Stimulated activated CD8-positive, alpha-beta memory T cell treated with anti-CD3 and anti-CD28 coated beads, Interleukin-15, amount 100 ng/mL, for 24 hours (primary cell): ENCODE results near the gene NEK6.

Experiments used
- DNase-seq: peaks from one replicate; pipeline ENCODE4 v3.0.0-alpha.2; 2020; ENCODE audit warnings: low read depth

NEK6 gene

DNA sequence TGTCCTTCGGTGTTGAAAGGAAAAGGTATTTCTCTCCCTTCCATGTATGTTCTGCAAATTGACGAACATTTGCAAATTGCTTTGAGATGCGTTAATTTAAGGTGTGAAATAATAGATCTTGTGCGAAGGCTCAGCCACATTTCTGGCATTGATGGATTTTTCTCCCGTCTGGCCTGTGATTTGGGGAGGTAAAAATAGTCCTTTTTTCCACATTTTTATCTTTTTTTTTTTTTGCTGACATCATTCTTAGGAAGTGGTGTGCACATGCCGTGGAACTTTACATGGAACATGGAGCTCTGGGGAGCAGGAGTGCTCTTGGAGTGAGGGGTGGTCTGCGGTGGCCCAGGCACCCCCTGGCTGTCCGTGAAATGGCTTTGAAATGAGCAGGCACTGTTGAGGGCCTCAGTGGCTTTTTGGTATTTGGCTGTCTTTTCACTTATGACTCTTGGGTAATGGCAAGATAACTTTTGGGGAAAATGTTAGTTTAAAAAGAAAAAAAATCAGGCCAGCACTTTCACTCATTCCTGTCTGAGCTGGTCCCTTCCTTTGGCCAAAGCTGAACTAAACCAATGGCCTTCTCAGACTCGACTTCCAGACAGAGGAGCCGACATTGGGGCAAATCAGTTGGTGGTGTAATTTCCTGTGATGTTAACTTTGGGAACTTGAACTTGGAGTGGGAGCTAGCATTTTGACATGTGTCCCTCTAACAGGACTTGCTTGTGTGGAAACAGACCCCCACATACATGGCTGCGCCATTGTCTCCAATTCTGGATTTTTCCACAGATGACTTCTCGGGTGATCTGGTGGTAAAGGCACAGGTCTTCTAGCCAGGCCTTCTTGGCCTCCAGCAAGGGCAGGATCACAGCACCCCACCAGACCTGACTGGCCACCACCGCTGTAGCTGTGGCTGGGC is 4.2 kb downstream of the NEK6 start:
- no peak for DNase-seq

DNA sequence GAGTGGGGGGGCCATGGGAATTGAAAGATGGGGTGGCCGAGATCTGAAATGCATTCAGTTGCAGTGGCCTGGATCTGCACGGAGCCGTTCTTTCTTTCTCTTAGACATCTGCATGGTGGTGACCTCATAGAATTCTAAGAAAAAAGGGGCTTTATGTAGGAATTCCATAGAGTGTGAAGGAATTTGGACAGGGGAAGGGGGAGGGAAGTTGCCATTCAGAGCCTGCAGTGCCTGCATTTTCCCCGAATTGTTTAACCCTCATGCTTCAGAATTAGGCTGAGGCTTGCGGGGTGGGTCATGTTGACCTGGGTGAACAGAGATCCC is 4.9 kb downstream of the NEK6 start:
- DNase-seq, result no peak

DNA sequence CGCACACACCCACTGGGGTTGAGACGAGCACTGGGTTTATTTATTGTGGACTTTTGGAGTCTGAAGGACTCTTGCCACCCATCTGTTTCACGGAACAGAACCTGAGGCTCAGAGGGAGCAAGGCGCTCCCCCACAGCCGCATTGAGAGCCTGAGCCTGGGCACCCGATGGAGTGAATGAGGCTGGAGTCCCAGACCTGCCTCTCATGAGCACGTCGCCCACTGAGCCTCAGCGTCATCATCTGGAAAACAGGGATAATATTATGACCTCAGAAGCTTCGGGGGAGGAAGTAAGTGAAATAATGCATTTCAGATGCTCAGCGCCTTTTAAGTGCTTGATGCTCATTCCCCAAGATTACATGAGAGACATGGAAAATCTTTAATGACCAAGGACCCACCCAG is 5.5 kb downstream of the NEK6 start:
- no peak for DNase-seq

DNA sequence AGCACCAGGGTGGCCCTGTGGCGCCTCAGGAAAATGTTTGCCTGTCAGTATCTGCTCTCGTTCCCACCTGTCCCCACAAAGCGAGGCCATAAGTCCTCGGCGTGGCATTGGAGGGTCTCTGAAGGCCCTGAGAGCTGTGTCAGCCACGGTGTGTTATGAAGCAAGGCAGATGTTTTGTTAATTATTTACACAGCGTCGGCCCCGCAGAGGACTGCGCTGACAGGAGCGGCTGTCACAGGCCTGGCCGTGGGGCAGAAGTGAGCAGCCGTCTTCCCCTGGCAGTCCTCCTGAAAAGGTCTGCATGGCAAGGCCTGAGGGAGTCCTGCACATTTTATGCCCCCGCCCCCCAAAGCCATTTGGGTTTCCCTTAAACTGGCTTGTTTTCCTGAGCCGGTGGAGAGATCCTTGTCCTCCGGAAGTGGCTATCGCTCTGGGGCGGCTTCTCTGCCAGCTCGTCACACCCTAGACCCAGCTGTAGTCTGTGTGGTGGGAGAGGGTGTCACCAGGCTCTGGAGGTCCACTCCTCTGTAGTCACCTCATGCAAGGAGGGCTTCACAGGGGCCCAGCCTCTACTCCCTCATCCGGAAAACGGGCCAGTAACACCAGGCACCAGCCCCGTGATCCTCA is 6.2 kb downstream of the NEK6 start:
- no peak for DNase-seq

DNA sequence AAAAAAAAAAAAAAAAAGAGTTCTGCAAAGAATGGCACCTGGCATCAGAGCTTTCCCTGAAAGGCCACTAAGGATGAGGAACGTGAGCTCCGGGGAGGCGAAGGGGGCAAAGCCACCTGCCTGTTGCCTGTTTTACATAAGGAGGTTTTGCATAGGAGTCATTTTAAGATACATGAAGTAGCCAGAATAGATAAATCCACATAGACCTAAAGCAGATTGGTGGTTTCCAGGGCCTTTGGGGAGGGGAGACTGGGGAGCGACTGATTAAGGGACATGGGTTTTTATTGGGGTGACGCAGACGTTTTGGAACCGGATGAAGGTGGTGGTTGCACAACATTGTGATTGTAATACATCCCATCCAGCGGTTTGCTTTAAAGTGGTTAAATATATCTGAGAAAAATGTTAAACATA is 7.1 kb downstream of the NEK6 start:
- DNase-seq, result no peak

DNA sequence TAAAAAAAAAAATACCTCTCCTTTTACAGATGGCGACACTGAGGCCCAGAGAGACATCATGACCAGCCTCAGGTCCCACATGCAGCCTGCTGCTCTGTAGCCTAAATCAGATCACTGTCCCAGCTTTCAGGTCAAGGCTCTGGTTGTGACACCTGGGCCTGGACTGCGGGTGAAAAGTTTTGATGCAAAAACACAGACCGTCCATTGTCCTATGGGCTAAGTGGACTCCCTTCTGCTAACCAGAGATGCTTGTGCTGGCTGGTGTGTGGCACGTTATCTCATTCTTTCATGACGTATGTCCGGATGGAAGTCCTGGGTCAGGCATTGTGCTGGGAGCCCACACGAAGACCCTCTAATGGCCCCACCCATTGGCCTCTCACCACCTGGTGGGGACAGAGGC is 7.8 kb downstream of the NEK6 start:
- DNase-seq, result no peak

DNA sequence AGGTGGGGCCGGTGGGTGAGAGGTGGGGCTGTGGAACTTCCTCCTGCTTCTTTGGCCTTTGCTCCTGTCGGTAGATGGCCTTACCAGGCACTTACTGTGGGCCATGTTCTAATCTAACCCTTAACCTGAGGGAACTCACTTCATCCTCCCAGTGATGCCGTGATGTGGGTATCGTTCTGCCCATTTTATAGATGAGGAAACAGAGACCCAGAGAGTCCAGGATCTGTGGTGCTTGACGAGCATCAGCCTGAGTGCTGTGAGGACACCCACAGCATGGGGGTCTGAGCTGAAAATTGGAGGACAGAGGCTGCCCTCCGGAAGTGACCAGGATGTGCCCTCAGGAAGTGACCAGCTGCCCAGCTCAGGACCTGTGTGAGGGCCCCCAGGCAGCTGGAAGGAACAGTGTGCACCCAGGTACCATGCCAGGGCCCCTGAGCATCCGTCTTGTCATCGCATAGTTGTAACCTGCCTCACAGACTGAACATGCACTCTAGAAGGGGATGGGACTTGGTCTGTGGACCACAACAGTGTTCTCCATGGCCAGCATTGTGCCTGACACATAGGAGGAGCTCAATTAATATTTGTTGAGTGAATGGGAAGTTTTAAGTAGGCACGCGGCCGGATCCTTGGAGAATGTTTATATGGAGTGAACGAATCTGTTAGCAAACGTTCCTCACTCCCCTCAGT is 8.5 kb downstream of the NEK6 start:
- no peak for DNase-seq

DNA sequence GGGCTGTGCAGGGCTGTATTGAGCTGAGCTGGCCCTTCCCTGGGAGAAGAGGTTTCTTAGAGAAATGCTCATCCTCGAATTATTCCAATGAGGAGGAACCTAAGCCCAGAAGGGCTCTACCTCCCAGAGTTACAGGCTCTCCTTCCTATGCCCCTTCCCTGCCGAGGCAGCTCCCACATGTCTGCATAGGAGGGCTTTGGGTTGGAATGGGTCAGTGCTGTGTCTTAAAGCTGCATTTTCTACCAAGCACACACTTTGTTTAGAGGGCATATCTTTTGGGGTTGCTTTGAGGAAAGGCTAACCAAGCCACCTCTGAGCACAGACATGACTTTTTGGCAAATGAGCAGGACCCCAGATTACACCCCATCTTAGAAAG is 9.1 kb downstream of the NEK6 start:
- DNase-seq, result no peak

DNA sequence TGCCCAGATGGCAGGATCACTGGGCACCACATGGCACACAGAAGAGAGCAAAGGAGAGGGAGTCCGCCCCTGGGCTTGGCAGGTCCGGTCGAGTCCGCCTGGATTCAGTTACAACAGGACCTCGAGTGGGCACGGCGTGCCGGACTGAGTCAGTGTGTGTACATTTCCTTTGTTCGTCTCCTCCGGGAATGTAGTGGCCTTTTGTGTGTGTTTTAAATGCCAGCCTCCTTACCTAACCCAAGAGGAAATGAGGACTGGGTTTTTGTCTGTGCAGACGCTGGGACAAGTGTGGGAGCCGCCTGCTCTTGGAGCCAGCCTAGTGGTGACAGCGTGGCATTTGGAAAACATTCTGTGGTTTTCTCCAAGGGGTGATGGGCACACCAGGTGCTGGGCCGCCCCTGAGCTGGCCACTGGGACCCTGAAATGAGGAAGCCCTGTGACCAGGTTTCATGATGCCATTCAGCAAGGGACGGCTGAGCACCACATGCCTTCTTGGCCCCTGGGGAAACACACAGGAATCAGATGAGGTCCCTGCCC is 9.6 kb downstream of the NEK6 start:
- DNase-seq, result no peak

DNA sequence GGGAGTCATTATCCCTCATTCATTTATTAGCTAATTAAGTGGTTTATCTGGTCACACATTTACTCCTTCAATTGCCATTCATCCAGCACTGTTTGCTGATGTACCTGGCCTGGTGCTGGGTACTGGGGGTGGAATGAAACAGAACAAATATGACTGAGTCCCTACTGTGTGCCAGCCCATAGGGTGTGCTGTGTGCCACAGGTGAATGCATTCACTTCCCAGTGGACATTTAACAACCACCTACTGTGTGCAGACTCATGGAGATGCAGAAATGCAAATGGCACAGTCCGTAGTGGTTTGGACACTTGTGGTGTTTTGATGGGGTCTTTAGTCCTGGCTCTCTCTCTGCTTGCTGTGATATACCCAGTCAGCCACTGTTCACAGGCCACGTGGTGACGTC is 10.5 kb downstream of the NEK6 start:
- no peak for DNase-seq

DNA sequence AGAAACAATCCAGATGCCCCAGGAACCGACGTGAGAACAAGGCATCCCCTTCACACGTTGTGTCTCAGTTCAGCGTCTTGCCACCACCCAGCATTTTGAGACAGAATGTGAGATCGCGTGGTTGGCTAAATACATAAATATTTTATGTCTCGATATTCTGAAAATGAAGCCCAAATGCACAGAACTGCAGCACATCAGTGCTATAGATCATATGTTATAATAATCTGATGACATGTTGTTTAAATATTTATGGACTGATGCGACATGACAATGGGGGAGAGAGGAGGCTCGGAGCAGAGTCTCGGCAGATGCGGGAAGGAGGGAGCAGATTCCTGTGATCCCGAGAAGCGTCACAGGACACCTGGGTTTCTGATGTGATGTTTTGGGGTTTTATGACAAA is 10.9 kb downstream of the NEK6 start:
- DNase-seq, result no peak

DNA sequence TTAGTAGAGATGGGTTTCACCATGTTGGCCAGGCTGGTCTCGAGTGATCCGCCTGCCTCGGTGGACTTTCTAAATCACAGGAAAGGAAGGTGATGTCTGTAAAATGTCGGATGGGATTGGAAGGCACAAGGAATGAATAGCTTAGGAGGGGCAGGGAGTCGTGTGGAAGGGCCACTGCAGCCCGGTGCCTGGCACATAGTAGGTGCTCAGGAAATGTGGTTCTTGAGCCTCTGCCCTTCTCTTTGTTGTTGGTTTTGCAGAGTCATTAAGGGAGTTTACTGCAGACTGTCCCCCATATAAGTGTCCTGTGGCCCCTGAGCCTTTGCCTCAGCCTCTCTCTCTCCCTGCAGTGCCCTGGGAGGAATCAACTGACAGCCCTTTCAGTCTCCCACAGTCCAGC is 11.8 kb downstream of the NEK6 start:
- no peak for DNase-seq

DNA sequence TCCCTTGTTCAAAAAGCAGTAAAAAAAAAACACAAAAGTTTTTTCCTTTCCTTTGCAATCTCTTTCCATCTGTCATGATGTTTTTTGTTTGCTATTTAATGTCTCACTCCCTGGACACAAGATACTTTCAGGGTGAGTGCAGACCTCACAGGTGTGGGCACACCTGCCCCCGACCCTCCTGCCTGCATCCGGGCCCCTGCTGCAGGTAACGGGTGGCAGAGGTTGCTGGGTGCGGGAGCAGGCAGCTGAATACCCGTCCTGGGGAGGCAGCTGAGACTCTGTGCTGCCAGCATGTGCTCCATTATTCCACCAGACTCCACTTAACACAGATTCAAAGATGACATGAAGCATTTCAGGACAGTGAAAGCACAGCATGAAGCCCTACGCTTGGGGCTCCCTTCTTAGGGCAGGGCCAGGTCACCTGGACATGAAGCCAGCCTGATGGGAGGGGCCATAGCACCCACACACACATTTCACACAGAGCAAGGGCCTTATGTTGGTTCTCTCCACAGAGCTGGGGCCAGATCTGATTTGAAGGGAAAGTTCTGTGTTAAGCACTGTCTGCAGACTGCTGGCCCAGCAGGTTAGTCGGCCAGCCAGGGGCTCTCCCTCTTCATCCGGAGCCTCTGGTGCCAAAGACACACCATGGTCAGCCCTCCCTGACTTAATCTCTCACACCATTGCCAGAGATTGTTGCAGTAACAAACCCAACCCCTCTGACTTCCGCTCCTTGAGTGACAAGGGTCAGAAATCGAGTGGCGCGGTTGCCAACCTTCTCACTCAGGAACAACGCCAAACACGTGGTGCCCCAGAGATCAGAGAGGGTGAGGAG is 13.0 kb downstream of the NEK6 start:
- no peak for DNase-seq

DNA sequence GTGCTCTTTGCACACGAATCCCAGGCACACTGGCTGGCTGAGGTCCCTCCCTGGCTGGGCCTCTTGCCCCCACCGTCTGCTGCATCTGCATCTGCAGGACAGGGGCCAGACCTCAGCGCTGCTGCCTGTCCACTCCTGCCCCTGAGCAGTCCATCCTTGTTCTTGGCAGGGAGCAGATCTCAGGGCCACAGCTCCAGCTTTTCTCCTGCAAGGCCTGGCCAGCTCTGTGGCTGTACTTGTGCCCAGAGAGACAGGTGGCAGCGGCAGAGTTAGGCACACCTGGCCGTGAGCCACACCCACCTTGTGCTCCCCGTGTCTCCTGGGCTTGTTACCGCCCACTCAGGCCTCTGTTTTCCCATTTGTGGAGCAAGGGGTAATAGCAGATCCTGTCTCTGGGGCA is 13.9 kb downstream of the NEK6 start:
- no peak for DNase-seq

DNA sequence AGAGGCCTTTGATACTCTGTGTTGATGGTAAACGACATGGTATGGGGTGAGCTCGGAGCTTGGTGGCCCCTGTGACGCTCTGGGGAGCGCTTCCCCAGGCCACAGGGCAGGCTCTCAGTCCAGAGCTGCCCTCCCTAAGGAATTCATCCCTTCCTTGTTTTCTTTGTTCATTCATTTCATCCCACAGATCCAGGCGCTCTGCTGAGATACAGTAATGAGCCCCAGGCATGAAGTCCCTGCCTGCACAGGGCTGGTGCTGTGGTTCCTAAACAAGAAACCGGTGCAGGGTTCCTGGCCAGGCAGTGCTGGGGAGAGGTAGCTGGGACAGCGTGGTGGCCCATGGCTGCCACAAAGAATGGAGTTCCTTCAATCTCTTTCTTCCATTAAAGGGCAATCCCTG is 14.4 kb downstream of the NEK6 start:
- no peak for DNase-seq

DNA sequence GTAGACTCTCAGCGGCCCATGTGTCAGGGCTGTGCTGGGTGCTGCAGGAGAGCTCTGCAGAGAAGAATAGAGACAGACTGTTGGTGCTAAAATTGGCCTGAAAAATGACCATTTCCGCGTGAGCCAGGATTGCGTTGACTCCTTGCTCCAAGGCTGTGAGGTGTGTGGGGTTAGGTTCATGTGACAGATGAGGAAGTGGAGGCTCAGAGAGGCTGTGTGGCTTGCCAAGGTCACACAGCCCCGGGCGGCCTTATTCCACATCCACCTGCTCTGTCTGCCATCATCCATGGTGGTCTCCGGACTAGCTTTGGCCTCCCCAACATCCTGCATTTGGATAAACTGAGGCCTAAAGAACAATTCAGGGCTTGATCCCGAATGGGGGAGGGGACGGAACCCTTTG is 15.2 kb downstream of the NEK6 start:
- DNase-seq, result no peak

DNA sequence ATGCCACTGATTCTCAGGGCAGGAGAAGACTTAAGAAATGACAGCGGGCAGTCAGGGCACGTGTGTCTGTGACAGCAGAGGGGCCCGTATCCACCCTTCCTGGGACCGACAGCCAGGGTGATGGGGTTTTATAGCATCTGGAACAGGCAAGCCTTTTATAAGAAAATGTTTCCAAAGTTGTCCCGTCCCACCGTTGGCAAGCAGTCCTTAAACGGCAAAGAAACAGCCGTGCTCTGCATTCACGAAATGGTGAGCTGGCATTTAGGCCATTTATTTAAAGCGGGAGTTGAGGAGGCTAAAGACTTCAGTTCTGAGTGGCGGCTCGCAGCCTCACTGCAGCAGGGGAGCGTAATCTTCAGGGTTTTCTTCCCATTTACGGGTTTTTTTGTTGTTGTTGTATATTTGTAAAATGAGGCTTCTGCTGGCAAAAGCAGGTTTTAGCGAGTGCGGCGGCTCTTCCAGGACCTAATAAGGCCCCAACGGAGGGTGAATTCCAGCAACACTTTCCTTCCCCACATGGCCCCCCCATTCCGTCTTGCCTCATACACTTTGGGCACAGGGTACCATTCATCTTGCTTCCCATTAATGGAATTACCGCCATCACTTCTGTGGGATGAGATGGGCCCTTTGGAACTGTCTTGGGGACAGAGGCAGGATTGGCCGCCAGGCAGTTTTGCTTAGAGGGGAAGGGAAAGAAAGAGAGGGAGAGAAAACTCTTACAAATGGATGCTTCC is 15.8 kb downstream of the NEK6 start:
- no peak for DNase-seq

DNA sequence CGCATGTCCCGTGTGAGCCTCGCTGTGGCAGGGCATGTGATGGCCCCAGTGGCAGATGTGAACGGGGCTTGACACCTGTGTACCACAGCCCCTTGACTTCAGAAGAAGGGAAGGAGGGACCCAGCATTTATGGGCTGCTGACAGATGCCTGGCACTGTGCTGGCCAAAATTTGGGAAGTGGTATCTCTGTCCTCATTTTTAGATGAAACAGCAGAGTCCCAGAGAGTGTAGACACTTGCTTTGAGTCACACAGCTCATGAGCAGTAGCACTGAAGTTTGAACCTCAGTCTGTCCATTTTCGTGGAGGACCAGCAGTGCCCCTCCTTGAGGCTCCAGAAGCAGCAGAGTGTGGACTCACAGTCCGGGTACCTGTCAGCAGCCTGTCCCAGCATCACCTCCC is 16.5 kb downstream of the NEK6 start:
- no peak for DNase-seq

DNA sequence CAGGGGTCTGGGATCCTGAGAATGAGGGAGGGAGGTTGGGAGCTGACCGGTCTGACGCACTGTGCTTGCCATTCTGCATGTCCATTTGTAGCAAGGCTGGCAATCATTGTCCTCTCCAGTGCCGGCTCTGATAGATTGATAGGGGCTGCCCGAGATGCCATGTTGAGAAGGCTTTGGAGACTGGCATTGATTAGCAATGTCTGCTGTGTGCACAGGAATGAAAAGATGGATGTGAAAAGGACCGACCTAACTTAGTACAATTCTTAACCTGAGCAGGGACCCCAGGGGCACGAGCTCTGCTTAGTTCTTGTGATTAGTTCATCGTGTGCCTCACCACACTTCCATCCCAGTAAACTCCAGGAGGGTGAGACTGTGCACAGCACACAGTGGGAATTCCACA is 17.0 kb downstream of the NEK6 start:
- no peak for DNase-seq

DNA sequence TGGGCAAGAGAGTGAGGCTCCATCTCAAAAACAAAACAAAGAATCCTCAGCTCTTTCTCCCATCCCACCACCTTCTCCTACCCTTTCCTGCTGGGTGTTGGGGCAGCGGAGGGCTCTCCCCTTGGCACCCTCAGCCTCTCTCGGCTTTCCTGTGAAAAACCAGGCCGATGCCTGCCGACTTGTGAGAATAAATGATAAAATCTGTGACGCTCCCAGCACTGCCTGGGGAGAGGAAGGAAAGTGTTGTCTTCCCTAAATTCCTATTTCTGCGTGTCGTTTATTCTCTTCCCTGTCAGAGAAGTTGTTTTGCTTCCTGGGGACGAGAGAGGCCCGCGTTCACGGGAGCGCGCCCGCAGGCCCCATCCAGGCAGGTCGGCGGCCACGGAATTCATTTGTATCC is 19.7 kb downstream of the NEK6 start:
- DNase-seq, result no peak

DNA sequence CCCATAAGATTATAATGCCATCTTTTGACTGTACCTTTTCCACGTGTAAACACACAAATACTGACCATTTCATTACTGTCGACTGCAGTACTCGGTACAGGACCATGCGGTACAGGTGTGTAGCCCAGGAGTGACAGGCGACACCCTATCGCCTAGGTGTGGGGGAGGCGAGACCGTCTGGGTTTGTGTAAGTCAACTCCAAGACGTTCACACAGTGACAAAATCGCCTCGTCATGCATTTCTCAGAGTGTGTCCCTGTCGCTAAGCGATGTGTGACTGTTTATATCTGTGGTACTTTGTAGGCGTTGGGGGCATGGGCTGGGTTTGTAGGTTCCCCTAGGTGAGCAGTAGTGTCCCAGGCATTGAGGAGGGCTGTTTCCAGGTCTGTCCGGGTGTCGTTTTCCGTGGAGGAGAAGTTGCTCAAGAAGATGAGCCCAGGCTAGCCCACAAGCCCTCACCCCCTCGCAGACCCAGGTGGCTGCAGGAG is 20.3 kb downstream of the NEK6 start:
- DNase-seq, result no peak
